ENCODE measurements around the gene FAM24B.

Gene FAM24B

GRCh38 chr10:122856902-122857301 is 22.5 kb downstream of the FAM24B start:
- no peak for DNase-seq

GRCh38 chr10:122855745-122856144 is 23.6 kb downstream of the FAM24B start:
- DNase-seq: no peak

GRCh38 chr10:122854648-122855047 is 24.7 kb downstream of the FAM24B start:
- DNase-seq: no peak

GRCh38 chr10:122853665-122854313 is 25.6 kb downstream of the FAM24B start:
- DNase-seq: no peak

GRCh38 chr10:122852261-122852660 is 27.1 kb downstream of the FAM24B start:
- no peak for DNase-seq

GRCh38 chr10:122850705-122851640 is 28.4 kb downstream of the FAM24B start:
- DNase-seq: no peak

- DNase-seq: no peak
Observed at GRCh38 chr10:122849900-122850605, 29.3 kb downstream of the FAM24B start.

- DNase-seq: no peak
Observed at GRCh38 chr10:122849090-122849489, 30.3 kb downstream of the FAM24B start.

- DNase-seq: no peak
Observed at GRCh38 chr10:122847782-122848604, 31.4 kb downstream of the FAM24B start.

- DNase-seq: no peak
Observed at GRCh38 chr10:122845783-122846332, 33.5 kb downstream of the FAM24B start, which contains the start of gene CUZD1. CUZD1 (minus strand) TSS chr10:122845857; CDS start chr10:122845843, 14 bp downstream.

- no peak for DNase-seq
Observed at GRCh38 chr10:122844146-122844545, 35.2 kb downstream of the FAM24B start.

- DNase-seq: no peak
Observed at GRCh38 chr10:122841569-122841968, 37.8 kb downstream of the FAM24B start.

GRCh38 chr10:122839505-122839904 is 39.9 kb downstream of the FAM24B start:
- no peak for DNase-seq

- no peak for DNase-seq
Observed at GRCh38 chr10:122838880-122839279, 40.5 kb downstream of the FAM24B start.

GRCh38 chr10:122835908-122836307 is 43.5 kb downstream of the FAM24B start:
- no peak for DNase-seq

- no peak for DNase-seq
Observed at GRCh38 chr10:122830965-122831353, 48.4 kb downstream of the FAM24B start.

- no peak for DNase-seq
Observed at GRCh38 chr10:122830273-122830964, 49.0 kb downstream of the FAM24B start.

GRCh38 chr10:122829454-122829853 is 49.9 kb downstream of the FAM24B start:
- DNase-seq: no peak

GRCh38 chr10:122828716-122829255 is 50.6 kb downstream of the FAM24B start:
- DNase-seq: no peak

GRCh38 chr10:122827302-122827701 is 52.1 kb downstream of the FAM24B start:
- DNase-seq: no peak
